Kidney glomerular epithelial cell (primary cell): Measurements from ENCODE around the gene IGF2BP2.

Experiments used
- DNase-seq: peaks from one replicate; lab custom pipeline; 2025; lab: John Stamatoyannopoulos, UW

The IGF2BP2 gene

GRCh38 chr3:185733980-185734724 lies 90.7 kb downstream of the IGF2BP2 start:
- DNase-seq = peak; percentile 86

GRCh38 chr3:185732782-185733181 lies 92.1 kb downstream of the IGF2BP2 start:
- DNase-seq = peak; percentile 50

GRCh38 chr3:185730550-185730949 lies 94.3 kb downstream of the IGF2BP2 start:
- DNase-seq = no peak

GRCh38 chr3:185729337-185730055 lies 95.3 kb downstream of the IGF2BP2 start:
- DNase-seq = no peak

GRCh38 chr3:185728630-185729336 lies 96.1 kb downstream of the IGF2BP2 start:
- DNase-seq = no peak

GRCh38 chr3:185727873-185728272 lies 97.0 kb downstream of the IGF2BP2 start:
- DNase-seq = no peak

- no peak for DNase-seq
Measured at GRCh38 chr3:185726254-185726967, 98.4 kb downstream of the IGF2BP2 start.

GRCh38 chr3:185724761-185725160 lies 100.1 kb downstream of the IGF2BP2 start:
- DNase-seq = no peak

GRCh38 chr3:185724251-185724650 lies 100.6 kb downstream of the IGF2BP2 start:
- DNase-seq = no peak

GRCh38 chr3:185722881-185723280 lies 102.0 kb downstream of the IGF2BP2 start:
- no peak for DNase-seq

GRCh38 chr3:185721970-185722369 lies 102.9 kb downstream of the IGF2BP2 start:
- no peak for DNase-seq

GRCh38 chr3:185720326-185720725 lies 104.5 kb downstream of the IGF2BP2 start:
- no peak for DNase-seq

- DNase-seq = no peak
Measured at GRCh38 chr3:185718736-185719593, 105.9 kb downstream of the IGF2BP2 start.

- no peak for DNase-seq
Measured at GRCh38 chr3:185717627-185718402, 107.0 kb downstream of the IGF2BP2 start.

GRCh38 chr3:185717121-185717520 lies 107.7 kb downstream of the IGF2BP2 start:
- peak; percentile 33 for DNase-seq

GRCh38 chr3:185716436-185717108 lies 108.3 kb downstream of the IGF2BP2 start:
- peak; percentile 43 for DNase-seq

- peak; percentile 27 for DNase-seq
Measured at GRCh38 chr3:185715091-185715490, 109.8 kb downstream of the IGF2BP2 start.

- DNase-seq = no peak
Measured at GRCh38 chr3:185714085-185714484, 110.8 kb downstream of the IGF2BP2 start.

GRCh38 chr3:185713015-185713414 lies 111.8 kb downstream of the IGF2BP2 start:
- DNase-seq = no peak

- peak; percentile 10 for DNase-seq
Measured at GRCh38 chr3:185712337-185712736, 112.5 kb downstream of the IGF2BP2 start.
